IMR-90 (cell line): ENCODE results near the gene SORCS1.

Experiments used
- CTCF ChIP-seq: conservative IDR thresholded peaks from 2 replicates; pipeline ENCODE4 v1.5.1; 2012; ENCODE audit warnings: mild to moderate bottlenecking, low read depth, low read length, improper control_type of control experiment
- MXI1 ChIP-seq: IDR thresholded peaks from 2 replicates; pipeline ENCODE4 v1.6.1; 2012; ENCODE audit warnings: low read depth, mild to moderate bottlenecking, low read length, moderate library complexity, borderline replicate concordance
- POLR2A ChIP-seq: IDR thresholded peaks from 2 replicates; pipeline ENCODE4 v1.6.1; 2012; ENCODE audit warnings: mild to moderate bottlenecking, low read depth, low read length
- RFX5 ChIP-seq: IDR thresholded peaks from 2 replicates; pipeline ENCODE4 v1.8.0; 2012; ENCODE audit warnings: low read depth, mild to moderate bottlenecking, low read length, moderate library complexity

DNA sequence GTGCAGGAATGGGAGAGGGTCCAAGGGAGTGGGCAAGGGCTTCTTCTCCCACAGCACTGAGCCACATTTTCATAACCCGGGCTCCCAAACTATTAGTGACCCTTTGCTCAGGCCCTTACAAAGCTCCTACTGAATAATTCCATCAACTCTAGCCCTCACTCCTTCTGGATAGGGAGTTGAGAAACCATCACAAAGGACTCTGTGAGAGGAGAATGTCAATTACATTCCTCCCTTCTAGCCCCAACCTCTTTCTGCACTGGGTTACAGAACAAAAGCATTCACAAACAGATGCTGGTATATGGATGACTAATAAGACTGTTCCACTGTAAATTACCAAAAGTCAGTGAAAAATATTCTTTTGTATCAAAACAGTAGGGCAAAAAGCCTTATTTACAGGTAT lies 203.7 kb downstream of the SORCS1 start:
- no peak for TF ChIP-seq CTCF
- TF ChIP-seq MXI1 = no peak
- no peak for TF ChIP-seq POLR2A
- TF ChIP-seq RFX5 = no peak
